CD4-positive, alpha-beta T cell treated with Interleukin-12 subunit alpha and Interleukin-12 subunit beta, for 1 hour (primary cell): ENCODE results near the gene ACP1.

Experiments used
- DNase-seq: peaks from one replicate; pipeline ENCODE4 v3.0.0-alpha.2; 2020

The ACP1 gene

GRCh38 chr2:282371-283263, 17.9 kb downstream of the ACP1 start:
- DNase-seq, result no peak

GRCh38 chr2:283996-284794, 19.4 kb downstream of the ACP1 start:
- DNase-seq, result no peak

- no peak for DNase-seq
Measured at GRCh38 chr2:284896-285492, 20.2 kb downstream of the ACP1 start.

- DNase-seq, result no peak
Measured at GRCh38 chr2:285531-285930, 20.8 kb downstream of the ACP1 start.

- DNase-seq, result no peak
Measured at GRCh38 chr2:286035-286434, 21.3 kb downstream of the ACP1 start.

GRCh38 chr2:286774-287392, 22.1 kb downstream of the ACP1 start:
- no peak for DNase-seq

- no peak for DNase-seq
Measured at GRCh38 chr2:287471-287885, 22.7 kb downstream of the ACP1 start.

- DNase-seq, result no peak
Measured at GRCh38 chr2:287911-288757, 23.4 kb downstream of the ACP1 start, which contains the start of gene ALKAL2. TSS of gene ALKAL2 (minus strand) at chr2:288091. CDS start at chr2:287835, 256 bp downstream.

GRCh38 chr2:288758-289361, 24.1 kb downstream of the ACP1 start:
- no peak for DNase-seq

GRCh38 chr2:289362-290089, 24.8 kb downstream of the ACP1 start:
- DNase-seq, result no peak

- DNase-seq, result peak; percentile 54
Measured at GRCh38 chr2:290090-290722, 25.5 kb downstream of the ACP1 start.

GRCh38 chr2:295090-295489, 30.3 kb downstream of the ACP1 start:
- DNase-seq, result no peak

GRCh38 chr2:296354-296753, 31.6 kb downstream of the ACP1 start:
- no peak for DNase-seq

- no peak for DNase-seq
Measured at GRCh38 chr2:305366-305765, 40.6 kb downstream of the ACP1 start.

- DNase-seq, result no peak
Measured at GRCh38 chr2:309148-309953, 44.6 kb downstream of the ACP1 start.

- no peak for DNase-seq
Measured at GRCh38 chr2:309954-310510, 45.3 kb downstream of the ACP1 start.

- no peak for DNase-seq
Measured at GRCh38 chr2:310994-311393, 46.2 kb downstream of the ACP1 start.

- no peak for DNase-seq
Measured at GRCh38 chr2:313991-314390, 49.2 kb downstream of the ACP1 start.
